ENCODE measurements around the gene DSC3. TPM values are rescaled to one million over a fixed set of nuclear protein-coding genes. Genes with fewer than 3 reads are reported as not detected.

The DSC3 gene
- total RNA-seq, 2 donors from 2014 or later: 13.5 to 32.1 TPM

- no peak for TF ChIP-seq POLR2A (IDR thresholded peaks at IDR 0.05)
- TF ChIP-seq CTCF (IDR thresholded peaks at IDR 0.05): no peak
- TF ChIP-seq POLR2AphosphoS5 (IDR thresholded peaks at IDR 0.05): no peak
- Histone ChIP-seq H3K4me1 (replicated peaks) (no peaks in the 10 kb centered on the region), H3K27ac (no peak overlapping the region), H3K9me3 (no peaks in the 10 kb centered on the region), H3K27me3 (replicated peaks; ENCODE audit: insufficient read depth) (no peaks in the 10 kb centered on the region), H3K36me3 (no peaks in the 10 kb centered on the region), H3K4me3 (no peak overlapping the region)
- DNase-seq (ENCODE audit: low spot score): no peak
- 52% methylated on average over 2 of the region's 2 CpGs for WGBS
- intact Hi-C loops (cut with DNase I): no loop called here
Observed at GRCh38 chr18:30999186-30999585, 43.4 kb downstream of the DSC3 start.

GRCh38 chr18:30997223-30997622 lies 45.3 kb downstream of the DSC3 start:
- no peak for TF ChIP-seq POLR2A (IDR thresholded peaks at IDR 0.05)
- no peak for TF ChIP-seq CTCF (IDR thresholded peaks at IDR 0.05)
- no peak for TF ChIP-seq POLR2AphosphoS5 (IDR thresholded peaks at IDR 0.05)
- H3K4me1 ChIP-seq (replicated peaks): no peaks in the 10 kb centered on the region
- 69% methylated on average over 2 of the region's 2 CpGs for WGBS

GRCh38 chr18:30992231-30992630 lies 50.3 kb downstream of the DSC3 start:
- TF ChIP-seq CTCF (IDR thresholded peaks at IDR 0.05) (no peak), POLR2AphosphoS5 (IDR thresholded peaks at IDR 0.05) (no peak), POLR2A (IDR thresholded peaks at IDR 0.05) (no peak)
- 58% methylated on average over 2 of the region's 2 CpGs for WGBS
- Histone ChIP-seq H3K4me3 (no peak overlapping the region), H3K36me3 (no peaks in the 10 kb centered on the region), H3K4me1 (replicated peaks) (no peaks in the 10 kb centered on the region), H3K27ac (no peak overlapping the region), H3K27me3 (replicated peaks; ENCODE audit: insufficient read depth) (no peaks in the 10 kb centered on the region), H3K9me3 (no peaks in the 10 kb centered on the region)
- DNase-seq (ENCODE audit: low spot score): no peak
- intact Hi-C loops (cut with DNase I): no loop called here

More at GRCh38 chr18:30997223-30997622, 45.3 kb downstream of the DSC3 start:
- Histone ChIP-seq H3K36me3 (no peaks in the 10 kb centered on the region), H3K9me3 (no peaks in the 10 kb centered on the region), H3K4me3 (no peak overlapping the region), H3K27me3 (replicated peaks; ENCODE audit: insufficient read depth) (no peaks in the 10 kb centered on the region), H3K27ac (no peak overlapping the region)
- DNase-seq (ENCODE audit: low spot score): no peak
- intact Hi-C loops (cut with DNase I): no loop called here

- H3K27me3 ChIP-seq (replicated peaks; ENCODE audit: insufficient read depth): no peaks in the 10 kb centered on the region
- 50% methylated on average over 5 of the region's 5 CpGs for WGBS
- H3K4me1 ChIP-seq (replicated peaks): no peaks in the 10 kb centered on the region
- no peak overlapping the region for H3K4me3 ChIP-seq
- TF ChIP-seq CTCF (IDR thresholded peaks at IDR 0.05) (no peak), POLR2A (IDR thresholded peaks at IDR 0.05) (no peak), POLR2AphosphoS5 (IDR thresholded peaks at IDR 0.05) (no peak)
- DNase-seq (ENCODE audit: low spot score): no peak
- H3K9me3 ChIP-seq: no peaks in the 10 kb centered on the region
- no peak overlapping the region for H3K27ac ChIP-seq
- no peaks in the 10 kb centered on the region for H3K36me3 ChIP-seq
- intact Hi-C loops (cut with DNase I): no loop called here
Observed at GRCh38 chr18:30991397-30991796, 51.1 kb downstream of the DSC3 start.

GRCh38 chr18:30989141-30989540 lies 53.4 kb downstream of the DSC3 start:
- TF ChIP-seq CTCF (IDR thresholded peaks at IDR 0.05) (no peak), POLR2A (IDR thresholded peaks at IDR 0.05) (no peak), POLR2AphosphoS5 (IDR thresholded peaks at IDR 0.05) (no peak)
- H3K9me3 ChIP-seq: no peaks in the 10 kb centered on the region
- no peaks in the 10 kb centered on the region for H3K36me3 ChIP-seq
- intact Hi-C loops (cut with DNase I): no loop called here
- no peak overlapping the region for H3K27ac ChIP-seq
- no peak for DNase-seq (ENCODE audit: low spot score)
- no peaks in the 10 kb centered on the region for H3K27me3 ChIP-seq (replicated peaks; ENCODE audit: insufficient read depth)
- WGBS: 60% methylated on average over 1 of the region's 1 CpG
- no peak overlapping the region for H3K4me3 ChIP-seq
- H3K4me1 ChIP-seq (replicated peaks): no peaks in the 10 kb centered on the region
